CD4-positive, alpha-beta T cell treated with Interleukin-12 subunit alpha and Interleukin-12 subunit beta, for 1 hour (primary cell): ENCODE results near the gene TSC22D1.
"Not testable (repeated sequence)": the region's sequence is repeated elsewhere in the genome, so short reads cannot be mapped to it uniquely, and the experiment has no call there.

Experiments
- DNase-seq: peaks from one replicate; pipeline ENCODE4 v3.0.0-alpha.2; 2020

The TSC22D1 gene

DNA sequence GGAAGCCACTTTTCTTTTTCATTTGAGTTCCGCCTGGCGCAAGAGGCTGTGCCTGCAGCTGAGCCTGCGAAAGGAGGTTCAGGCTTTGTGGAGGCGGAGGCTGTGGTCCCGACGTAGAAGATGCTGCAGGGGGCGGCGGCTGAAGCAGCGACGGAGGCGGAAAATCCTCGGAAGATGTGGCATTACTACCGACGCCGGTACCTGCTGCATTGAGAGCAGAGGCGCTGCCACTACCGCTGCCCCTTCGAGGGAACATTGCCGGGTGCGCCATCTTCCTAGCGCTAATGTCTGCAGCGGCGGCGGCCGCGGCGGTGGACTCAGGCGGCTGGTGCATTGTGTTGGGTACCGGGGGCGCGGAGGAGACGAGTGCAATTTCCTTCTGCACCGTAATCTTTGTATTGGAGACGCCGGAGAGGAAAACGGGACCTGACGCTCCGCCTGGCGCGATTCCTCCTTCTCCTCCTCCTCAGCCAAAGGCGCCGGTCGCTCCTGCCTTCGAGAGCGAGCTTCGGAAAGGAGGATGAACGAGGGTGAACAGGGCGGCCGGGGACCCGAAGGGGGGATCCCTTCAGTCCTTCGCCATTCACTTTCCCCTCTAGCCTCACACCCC is at the start of gene TSC22D1:
Gene TSC22D1 (minus strand): TSS at position 590 of the 610 bp plus-strand sequence. CDS start 256 bp downstream, at position 334.
- DNase-seq = peak; percentile 74

DNA sequence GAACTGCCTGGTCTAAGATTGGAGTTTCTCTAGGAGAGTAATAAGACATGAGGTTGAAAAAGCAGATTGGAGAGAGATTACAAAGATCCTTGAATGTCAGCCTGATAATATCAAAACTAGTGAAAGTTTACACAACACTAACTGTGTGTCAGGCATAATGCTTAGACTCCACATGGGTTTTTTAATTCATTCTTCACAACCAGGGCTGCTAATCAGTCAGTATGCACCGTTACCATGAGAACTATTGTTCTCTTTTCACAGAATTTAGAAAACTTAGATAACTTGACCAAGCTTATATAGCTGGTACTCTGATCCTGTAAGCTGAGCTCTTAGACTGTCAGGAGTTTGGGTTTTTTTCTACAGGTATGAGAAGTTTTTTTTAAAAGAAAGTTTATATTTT is 46.6 kb upstream of the TSC22D1 start:
- DNase-seq = no peak

DNA sequence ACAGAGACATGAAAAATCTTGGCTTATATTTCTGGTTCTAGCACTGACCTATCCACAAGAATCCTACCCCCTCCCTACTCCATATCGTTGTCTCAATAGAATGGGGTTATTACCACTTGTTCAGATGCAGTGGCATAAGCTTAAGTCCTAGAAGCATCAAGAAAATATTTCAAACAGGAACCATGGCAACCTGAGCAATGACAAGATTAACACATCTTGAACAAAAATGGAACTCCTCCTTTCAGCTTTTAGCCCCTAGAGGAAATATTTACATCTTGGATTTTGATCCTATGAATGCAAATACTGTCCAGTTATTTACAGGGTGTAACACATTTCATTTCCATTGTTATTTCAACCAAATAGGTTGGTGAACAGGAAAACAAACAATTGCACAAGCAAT is 46.1 kb upstream of the TSC22D1 start:
- no peak for DNase-seq

DNA sequence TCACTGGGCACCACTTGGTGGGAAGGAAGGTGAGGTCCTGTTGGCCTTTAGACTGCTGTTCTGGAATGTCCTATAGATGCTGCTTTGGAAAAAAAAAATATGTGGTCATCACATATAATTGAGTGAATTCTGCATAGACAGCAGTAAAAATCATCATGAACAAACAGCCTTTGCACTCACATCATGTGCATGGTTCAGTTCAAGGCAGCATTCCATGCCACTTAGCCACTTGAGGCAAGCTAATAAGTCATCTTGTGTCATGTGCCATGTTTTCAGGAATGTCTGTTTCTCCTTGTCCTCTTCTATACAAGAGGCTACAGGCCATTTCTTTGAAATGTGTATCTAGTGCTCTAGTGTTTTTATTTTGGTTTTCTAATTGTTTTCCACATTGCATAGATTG is 43.9 kb upstream of the TSC22D1 start:
- no peak for DNase-seq

DNA sequence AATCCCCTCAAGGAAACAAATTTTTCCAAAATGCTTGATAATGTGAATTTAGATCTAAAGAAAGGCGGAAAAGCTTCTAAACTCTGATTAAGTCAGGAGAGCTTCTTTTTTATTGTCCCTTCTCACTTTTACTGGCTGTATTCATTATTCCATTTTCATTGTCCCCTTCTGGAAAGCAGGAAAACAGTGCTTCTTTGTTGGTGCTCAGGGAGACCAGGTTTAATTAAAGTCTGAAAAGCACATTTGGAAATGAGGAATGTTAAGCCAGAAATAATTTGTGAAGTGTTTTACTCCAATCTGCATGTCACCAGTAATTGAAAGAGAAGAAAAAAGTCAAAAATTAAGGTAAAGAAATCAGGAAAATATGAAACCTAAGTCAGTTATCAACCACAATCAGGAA is 43.5 kb upstream of the TSC22D1 start:
- no peak for DNase-seq

DNA sequence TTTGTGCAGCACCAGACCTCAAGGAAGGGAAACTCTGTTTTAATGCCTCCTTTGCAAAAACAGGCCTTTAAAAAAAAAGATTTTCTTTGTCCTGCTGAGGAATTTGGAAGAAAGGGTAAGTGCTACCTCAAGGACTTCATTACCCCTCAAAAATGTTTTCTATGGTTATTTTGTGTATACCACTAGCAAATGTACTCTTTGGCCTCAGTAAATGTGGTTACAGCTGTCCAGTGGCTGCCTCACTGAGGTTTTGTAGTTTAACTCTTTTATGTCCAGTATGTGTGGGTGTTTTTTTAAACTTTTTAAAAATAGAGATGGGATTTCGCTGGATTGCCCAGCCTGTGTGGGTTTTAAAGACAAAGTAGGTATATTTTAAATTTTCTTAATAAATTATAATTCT is 42.2 kb upstream of the TSC22D1 start:
- no peak for DNase-seq

DNA sequence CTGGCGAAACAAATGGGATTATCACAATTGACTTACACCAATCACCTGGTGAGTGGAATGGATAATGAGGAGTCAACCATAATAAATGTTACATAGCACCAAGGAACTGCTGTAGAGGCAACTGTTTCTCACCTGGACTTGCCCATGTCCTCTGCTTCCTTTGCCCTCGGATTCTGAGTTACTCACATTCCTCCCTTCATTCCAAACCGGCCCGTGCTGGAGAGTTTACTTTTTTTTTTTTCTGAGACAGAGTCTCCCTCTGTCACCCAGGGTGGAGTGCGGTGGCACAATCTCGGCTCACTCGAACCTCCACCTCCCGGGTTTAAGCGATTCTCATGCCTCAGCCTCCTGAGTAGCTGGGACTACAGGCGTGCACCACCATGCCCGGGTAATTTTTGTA is 41.5 kb upstream of the TSC22D1 start:
- DNase-seq = no peak

DNA sequence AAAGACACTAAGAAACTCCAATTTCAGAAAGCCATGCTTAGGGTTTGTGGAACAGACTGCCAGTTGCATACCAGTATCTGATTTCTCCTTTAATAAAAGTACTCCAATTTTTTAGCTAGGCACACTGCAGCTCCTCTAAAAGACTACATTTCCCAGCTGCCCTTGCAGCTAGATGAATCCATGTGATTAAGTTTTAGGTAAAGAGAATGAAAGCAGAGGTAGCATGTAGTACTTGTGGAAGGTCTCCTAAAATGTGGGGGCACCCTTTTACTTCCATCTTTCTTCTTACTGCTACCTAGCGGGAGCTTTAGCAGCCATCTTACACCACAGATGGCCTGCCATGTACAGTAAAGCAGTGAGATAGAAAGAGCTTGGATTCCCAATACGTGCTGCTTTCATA is 33.0 kb upstream of the TSC22D1 start:
- DNase-seq = no peak

DNA sequence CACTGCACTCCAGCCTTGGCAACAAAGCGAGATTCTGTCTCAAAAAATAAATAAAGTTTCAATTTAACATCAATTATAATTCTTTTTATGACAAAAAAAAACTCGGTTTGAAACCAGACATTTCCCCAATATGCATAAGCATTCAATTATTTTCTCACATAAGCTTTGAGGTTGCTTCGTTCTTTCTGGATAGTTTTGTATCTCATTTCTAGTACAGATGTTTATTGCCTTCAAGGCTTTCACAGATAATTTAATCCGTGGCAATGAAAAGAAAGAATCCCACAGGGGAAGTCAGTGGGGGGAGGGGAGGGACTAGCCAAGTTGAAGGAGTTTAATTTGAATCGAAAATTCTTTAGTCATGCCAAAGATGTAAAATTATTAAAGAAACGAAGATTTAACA is 29.6 kb upstream of the TSC22D1 start:
- DNase-seq = no peak

DNA sequence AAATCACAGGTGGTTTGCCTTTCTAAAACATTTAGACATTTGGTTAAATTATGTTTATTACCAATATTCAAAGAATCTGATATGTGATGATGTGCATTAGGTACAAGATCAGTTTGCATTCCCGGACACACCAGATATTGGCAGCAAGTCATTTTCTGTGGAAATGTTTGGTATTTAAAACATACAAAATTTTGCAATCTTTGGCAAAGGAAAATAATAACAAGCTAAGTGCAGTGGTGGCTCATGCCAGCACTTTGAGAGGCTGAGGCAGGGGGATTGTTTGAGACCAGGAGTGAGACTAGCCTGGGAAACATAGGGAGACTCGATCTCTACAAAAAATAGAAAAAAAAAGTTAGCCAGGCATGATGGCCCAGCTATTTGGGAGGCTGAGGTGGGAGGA is 29.1 kb upstream of the TSC22D1 start:
- no peak for DNase-seq

DNA sequence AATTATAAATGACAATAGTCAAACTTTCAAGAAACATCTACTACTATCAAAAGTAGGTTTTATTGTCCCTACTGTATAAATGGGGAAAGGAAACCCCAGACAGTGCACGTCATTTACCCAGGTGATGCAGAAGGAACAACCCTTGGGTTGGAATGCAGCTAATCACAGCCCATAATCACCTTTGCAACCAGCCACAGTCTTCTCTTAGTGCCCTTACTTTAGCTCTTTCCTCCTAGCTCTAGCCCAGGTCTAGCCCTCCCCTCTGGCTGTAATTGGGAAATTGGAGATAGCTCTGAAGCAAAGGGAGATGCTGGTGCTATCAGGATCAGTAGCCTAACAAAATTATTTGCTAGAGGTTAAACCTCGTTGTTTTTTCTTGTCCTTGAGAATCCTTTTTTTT is 25.5 kb upstream of the TSC22D1 start:
- no peak for DNase-seq

DNA sequence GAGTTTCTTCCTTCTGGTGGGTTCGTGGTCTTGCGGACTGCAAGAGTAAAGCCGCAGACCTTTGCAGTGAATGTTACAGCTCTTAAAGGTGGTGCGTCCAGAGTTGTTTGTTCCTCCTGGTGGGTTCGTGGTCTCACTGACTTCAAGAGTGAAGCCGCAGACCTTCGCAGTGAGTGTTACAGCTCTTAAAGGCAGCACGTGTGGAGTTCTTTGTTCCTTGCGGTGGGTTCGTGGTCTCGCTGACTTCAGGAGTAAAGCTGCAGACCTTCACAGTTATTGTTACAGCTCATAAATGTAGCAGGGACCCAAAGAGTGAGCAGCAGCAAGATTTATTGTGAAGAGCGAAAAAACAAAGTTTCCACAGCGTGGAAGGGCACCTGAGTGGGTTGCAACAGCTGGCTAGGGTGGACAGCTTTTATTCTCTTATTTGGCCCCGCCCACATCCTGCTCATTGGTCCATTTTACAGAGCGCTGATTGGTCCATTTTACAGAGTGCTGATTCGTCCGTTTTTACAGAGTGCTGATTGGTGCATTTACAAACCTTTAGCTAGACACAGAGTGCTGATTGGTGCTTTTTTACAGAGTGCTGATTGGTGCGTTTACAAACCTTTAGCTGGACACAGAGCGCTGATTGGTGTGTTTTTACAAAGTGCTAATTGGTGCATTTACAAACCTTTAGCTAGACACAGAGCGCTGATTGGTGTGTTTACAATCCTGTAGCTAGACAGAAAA is 17.9 kb upstream of the TSC22D1 start:
- DNase-seq = not testable (repeated sequence)

DNA sequence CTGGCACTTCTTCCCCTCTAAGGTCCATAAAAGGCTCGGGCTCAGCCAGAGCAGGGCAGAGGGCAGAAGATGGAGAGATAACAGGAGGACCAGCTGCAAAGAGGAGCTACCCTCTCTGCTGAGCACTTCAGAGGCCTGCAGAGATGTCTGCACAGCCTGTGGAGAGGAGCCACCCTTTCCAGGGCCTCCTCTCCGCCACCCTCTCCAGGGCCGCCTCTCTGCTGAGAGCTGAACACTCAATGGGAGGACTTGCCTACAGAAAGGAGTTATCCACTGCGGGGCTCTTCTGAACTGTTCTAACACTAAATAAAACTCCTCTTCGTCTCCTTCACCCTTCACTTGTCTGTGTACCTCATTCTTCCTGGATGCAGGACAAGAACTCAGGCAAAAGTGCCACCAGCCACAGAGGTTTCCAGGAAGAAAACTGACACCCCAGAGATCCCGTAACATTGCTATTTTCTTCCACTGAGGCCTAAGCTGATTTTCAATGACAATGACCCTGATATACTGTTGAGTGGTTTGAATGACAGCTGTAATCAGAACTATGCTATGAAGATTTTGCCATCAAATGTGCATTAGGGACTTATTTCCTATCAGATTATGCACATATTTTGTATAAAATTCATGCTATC is 16.2 kb upstream of the TSC22D1 start:
- no peak for DNase-seq

DNA sequence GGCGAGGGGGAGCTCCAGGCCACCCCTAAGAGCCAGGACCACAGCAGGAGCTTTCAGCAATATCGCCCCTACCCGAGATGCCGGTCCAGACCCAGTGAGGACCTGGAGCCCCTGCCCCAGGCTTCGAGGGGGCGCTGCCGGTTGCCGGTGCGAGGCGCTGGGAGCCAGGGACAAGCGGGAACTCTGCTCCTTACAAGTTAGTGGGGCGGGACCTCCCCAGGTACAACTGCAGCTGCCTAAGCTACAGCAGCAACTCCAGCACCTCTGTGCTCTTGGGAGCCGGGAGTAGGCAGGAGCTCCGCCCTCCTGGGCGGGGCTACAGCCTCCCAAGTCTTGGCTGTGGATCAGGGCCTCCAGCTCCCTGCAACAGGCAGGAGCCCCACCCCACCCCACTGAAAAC is 15.2 kb upstream of the TSC22D1 start:
- no peak for DNase-seq

DNA sequence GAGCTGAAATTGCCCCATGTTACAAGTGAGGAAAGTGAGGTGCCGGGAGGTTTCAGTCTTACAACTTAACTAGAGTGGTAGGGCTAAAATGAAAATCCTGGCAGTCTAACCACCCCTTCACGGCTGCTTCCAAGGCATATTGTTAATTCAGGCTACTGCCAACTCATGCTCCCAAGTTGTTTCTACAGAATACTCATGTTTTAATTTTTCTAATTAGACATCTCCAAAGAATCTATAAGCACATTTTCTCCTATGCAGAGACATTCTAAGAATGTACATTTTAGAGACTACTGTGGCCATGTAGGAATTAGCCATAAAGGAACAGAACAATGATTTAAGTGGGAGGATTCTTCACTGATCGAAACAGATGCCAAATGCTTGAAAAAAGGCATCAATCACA is 7.0 kb upstream of the TSC22D1 start:
- DNase-seq = no peak

DNA sequence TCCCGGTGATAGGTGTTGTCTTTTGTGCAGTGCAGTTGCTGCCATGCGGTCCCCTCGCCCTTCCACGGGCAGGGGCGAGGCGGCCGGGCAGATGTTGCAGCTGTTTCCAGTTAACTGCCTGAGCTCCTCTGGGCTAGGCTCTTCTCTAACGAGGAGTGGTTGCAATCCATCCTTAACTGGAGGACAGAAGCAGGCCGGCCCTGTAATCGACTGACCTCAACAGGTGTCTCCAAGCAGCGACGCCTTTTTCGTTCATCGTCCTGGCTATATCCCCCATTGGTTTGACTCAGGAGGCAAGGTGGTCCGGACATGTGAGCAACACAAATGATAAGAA is 1.9 kb upstream of the TSC22D1 start:
- no peak for DNase-seq

DNA sequence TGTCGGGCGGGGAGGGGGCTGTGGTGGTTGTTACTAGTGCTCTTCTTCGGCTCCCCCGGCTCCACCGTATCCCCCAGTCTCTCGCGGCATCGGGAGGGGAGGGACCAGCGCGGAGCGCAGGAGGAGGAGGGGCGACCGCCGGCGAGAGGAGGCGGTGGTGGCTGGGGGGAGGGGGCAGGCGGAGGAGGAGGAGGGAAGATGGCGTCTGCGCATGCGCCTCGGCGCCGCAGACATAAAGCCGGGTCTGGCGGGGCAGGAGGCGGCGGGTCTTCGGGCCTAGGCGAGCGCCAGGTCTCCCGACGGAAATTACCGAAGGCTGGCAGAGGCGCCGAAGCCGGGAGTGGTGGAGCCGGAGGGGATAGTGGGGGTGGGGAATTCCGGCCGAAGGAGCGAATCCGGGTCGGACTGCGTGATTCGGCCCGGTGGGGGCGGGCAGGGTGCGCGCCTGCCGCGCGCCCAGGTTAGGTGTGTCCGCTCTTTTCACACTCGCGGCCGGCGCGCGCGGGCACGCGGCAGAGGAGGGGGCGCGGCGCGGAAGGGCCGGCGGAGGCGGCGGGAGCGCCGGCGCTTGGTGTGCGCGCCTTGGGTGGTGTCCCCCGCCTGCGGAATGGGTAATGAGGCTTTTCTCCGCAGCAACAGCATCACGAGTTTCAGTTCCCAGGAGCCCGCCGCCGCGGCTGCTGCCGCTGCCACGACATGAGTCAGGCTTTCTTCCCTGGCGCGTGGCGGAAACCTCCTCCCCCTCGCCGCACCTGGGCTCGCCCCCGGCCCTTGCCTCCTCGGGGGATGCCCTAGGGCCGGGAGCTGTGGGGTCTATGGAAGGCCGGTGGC is 1.3 kb upstream of the TSC22D1 start:
- peak; percentile 96 for DNase-seq

DNA sequence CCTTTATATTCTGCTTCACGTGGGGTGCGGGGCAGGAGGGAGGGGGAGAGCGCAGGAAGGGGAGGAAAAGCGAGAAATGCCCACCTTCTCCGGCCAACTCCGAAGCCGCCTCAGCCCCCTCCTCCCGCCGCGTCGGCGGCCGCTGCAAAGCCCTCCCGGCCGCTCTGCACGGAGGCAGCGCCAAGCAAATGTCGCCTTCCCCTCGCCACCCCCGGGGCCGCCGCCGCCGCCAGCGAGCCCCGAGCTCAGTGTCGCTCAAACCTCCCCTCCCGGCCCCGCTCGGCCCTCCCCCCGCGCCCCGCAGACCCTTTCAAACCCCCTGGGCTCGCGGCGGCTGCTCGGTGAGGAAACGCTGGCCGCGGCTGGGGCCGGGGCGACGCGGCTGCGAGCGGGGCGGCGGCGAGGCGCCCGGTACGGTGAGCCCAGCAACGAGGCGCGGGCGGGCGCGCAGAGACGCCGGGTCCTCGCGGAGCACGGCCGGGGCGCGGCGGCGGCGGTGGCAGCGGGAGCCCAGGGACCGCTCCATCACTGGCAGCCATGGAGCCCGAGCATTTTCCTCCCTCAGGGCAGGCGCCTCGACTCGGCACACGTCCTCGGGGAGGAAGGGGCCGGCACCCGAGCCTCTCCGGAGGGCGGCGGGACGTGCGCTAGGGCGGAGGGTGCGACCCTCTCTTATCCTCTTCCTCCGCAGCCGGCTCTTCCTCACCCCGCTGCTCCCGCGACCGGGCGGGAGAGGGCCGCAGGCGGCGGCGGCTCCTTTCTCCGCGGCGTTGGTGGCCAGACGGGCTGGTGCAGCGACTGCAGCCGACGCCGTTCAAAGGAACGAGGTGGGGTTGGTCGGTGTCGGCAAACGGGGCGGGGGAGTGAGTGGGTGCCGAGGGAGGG is 463 bp upstream of the TSC22D1 start:
- no peak for DNase-seq

DNA sequence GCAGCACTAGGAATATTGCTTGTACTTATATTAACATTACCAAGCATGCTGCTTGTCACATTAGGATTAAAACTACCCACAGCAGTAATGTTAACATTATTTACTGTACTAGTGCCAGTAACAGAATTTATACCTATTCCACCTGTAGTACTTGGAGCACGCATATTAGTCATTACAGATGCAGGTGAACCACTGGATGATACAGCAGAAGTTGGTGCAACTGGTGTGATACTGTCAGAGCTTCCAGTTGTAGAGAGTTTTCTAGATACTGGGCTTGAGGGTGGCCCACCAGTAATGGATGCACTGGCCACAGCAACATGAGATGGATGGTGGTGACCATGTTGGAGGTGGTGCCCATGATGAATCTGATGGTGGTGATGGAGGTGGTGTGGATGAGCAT is 1.1 kb downstream of the TSC22D1 start:
- no peak for DNase-seq

DNA sequence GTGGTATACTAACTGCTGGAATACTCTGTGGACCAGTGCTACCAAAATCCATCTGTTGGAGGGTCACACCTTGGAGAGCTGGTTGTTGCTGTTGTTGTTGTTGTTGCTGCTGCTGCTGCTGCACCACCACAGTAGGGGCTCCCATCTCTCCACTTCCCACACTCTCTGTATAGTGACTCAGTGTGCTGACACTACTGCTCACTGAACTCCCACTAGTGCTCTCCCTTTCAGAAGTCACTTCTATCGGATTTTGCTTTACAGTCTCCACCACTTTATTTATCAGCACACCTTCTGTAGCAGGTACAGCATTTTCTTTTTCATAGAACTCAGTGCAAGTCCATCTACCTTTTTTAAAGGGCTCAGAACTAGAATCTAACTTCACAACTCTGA is 1.7 kb downstream of the TSC22D1 start:
- DNase-seq = no peak

DNA sequence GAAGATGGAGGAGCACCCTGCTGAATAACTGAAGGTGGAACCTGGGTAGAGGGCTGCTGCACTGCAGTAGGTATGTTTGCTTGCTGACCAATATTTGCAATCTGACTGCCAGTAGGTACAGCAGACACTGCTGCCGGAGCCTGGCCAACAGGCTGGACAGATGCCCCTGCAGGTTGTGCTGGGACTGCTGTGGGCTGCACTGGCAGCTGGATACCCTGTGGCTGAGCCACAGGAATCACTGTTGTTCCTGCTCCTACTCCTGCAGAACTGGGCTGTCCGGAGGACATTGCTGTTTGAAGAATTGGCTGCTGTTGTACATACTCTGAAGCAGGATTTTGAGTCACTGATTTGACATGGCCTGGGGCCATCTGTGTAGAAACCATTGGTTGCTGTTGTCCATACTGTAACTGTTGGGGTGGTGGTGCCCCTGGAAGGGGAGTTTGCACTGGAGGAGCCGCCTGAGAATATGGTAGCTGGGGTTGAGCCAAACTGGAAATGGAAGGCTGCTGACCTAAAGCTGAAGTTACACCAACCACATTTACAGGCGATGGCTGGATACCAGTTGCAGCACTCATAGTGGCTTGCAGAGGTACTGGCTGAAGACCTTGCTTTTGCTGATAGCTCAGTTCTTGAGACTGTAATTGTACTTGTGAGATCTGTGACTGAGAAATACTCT is 2.2 kb downstream of the TSC22D1 start:
- DNase-seq = peak; percentile 21

DNA sequence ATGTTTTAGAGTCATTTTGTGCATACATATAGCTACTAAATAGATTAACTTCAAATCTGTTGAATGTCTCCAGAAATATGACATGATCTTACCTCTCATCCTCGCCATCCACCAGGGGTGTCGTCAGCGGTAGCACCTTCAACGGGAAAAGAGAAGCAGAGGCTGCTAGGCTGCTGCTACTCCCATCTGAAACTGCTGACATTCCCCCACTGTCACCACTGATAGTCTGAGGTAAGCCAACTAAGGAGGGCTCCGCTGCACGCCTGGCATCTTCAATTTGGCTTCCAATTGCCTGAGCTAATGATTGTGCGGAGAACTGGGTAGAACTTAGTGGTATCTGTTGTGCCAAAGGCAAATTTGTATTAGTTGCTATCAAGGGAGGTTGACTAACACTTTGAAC is 3.1 kb downstream of the TSC22D1 start:
- no peak for DNase-seq
